ENCODE results near the gene ABHD11. TPM values are rescaled to one million over a fixed set of nuclear protein-coding genes. Genes with fewer than 3 reads are reported as not detected.

Gene ABHD11
- total RNA-seq, 2 experiments from 2014 or later: 8.5 to 11.5 TPM

- Mint-ChIP-seq H3K36me3 (ENCODE audit: low read depth) (peaks cover 83% of the 10 kb centered on the region), H3K9me3 (no peaks in the 10 kb centered on the region), H3K27ac (no peak overlapping the region), H3K27me3 (no peaks in the 10 kb centered on the region), H3K4me3 (no peak overlapping the region), H3K4me1 (ENCODE audit: low read depth) (peaks cover 13% of the 10 kb centered on the region)
- H3K4me1 ChIP-seq (ENCODE audit: insufficient read depth, low read length): no peaks in the 10 kb centered on the region
- H3K36me3 ChIP-seq (ENCODE audit: insufficient read depth, low read length): peaks cover 88% of the 10 kb centered on the region
- H3K27me3 ChIP-seq (ENCODE audit: control insufficient read depth in 1 of 2, insufficient read depth in 2 of 2, low read length in 2 of 2): no peaks in the 10 kb centered on the region
- H3K9me3 ChIP-seq (ENCODE audit: control insufficient read depth in 1 of 2, insufficient read depth in 1 of 2, low read length in 2 of 2): no peaks in the 10 kb centered on the region
- POLR2A ChIA-PET: no interaction called here
- DNase-seq (no peak), ATAC-seq (ENCODE audit: poor library complexity) (no peak)
- no peak overlapping the region for H3K27ac ChIP-seq (ENCODE audit: low read depth in 1 of 2, low read length in 2 of 2)
- CTCF ChIA-PET: no interaction called here
- no peak overlapping the region for H3K4me3 ChIP-seq (ENCODE audit: low read length)
- intact Hi-C loops (cut with DNase I, micrococcal nuclease): no loop called here
- TF ChIP-seq CTCF (IDR thresholded peaks at IDR 0.05): no peak
Measured at GRCh38 chr7:73690646-73691045, 48.0 kb downstream of the ABHD11 start.

GRCh38 chr7:73688288-73688687 lies 50.3 kb downstream of the ABHD11 start:
- H3K9me3 Mint-ChIP-seq: no peaks in the 10 kb centered on the region
- H3K4me3 Mint-ChIP-seq: peak overlapping the region; percentile 48
- Histone ChIP-seq H3K4me3 (ENCODE audit: low read length) (no peak overlapping the region), H3K27me3 (ENCODE audit: control insufficient read depth in 1 of 2, insufficient read depth in 2 of 2, low read length in 2 of 2) (no peaks in the 10 kb centered on the region), H3K9me3 (ENCODE audit: control insufficient read depth in 1 of 2, insufficient read depth in 1 of 2, low read length in 2 of 2) (no peaks in the 10 kb centered on the region), H3K4me1 (ENCODE audit: insufficient read depth, low read length) (peaks cover 17% of the 10 kb centered on the region), H3K36me3 (ENCODE audit: insufficient read depth, low read length) (peaks cover 67% of the 10 kb centered on the region), H3K27ac (ENCODE audit: low read depth in 1 of 2, low read length in 2 of 2) (no peak overlapping the region)
- ChIA-PET CTCF (no interaction called here), POLR2A (no interaction called here)
- DNase-seq: no peak
- no peak for TF ChIP-seq CTCF (IDR thresholded peaks at IDR 0.05)
- H3K4me1 Mint-ChIP-seq (ENCODE audit: low read depth): peaks cover 20% of the 10 kb centered on the region
- ATAC-seq (ENCODE audit: poor library complexity): no peak
- H3K27me3 Mint-ChIP-seq: no peaks in the 10 kb centered on the region
- intact Hi-C loops (cut with DNase I, micrococcal nuclease): no loop called here
- H3K27ac Mint-ChIP-seq: no peak overlapping the region
- H3K36me3 Mint-ChIP-seq (ENCODE audit: low read depth): peaks cover 74% of the 10 kb centered on the region

Small RNA genes lying within 50 kb of the gene (microRNA-seq; reads per million reads assigned to microRNA genes)
- gene MIR4284 (ENCODE audit: borderline microRNAs expressed, borderline replicate concordance): not detected

Other genes starting within 250 kb of the ABHD11 start
- gene BAZ1B, start 216.5 kb downstream of the ABHD11 start, total RNA-seq: 10 to 100 TPM; 32.8 to 35.5 TPM
- gene BCL7B, start 181.1 kb downstream of the ABHD11 start, total RNA-seq: 100 to 1,000 TPM; 102 TPM
- gene TBL2, start 160.2 kb downstream of the ABHD11 start, total RNA-seq: 10 to 100 TPM; 25.2 to 27.2 TPM
- gene MLXIPL, start 114.3 kb downstream of the ABHD11 start, total RNA-seq: not detected
- under 1 TPM; 0.81 to 0.96 TPM for gene VPS37D, start 71.0 kb downstream of the ABHD11 start, total RNA-seq
- 10 to 100 TPM; 14.0 to 14.4 TPM for gene DNAJC30, start 55.3 kb downstream of the ABHD11 start, total RNA-seq
- 100 to 1,000 TPM in 1 of 2 experiments, 10 to 100 TPM in 1; 96.1 to 103 TPM for gene BUD23, start 55.2 kb downstream of the ABHD11 start, total RNA-seq
- gene STX1A, start 19.1 kb downstream of the ABHD11 start, total RNA-seq: 10 to 100 TPM; 15.5 to 20.7 TPM
- not detected for gene CLDN3, start 31.5 kb upstream of the ABHD11 start, total RNA-seq
- under 1 TPM; 0.05 to 0.14 TPM for gene CLDN4, start 92.2 kb upstream of the ABHD11 start, total RNA-seq
- gene METTL27, start 103.7 kb upstream of the ABHD11 start, total RNA-seq: 1 to 10 TPM; 1.6 to 2.1 TPM
- not detected for gene TMEM270, start 122.4 kb upstream of the ABHD11 start, total RNA-seq